ENCODE measurements around the gene GREM2.

- TF ChIP-seq, protein P1, sequence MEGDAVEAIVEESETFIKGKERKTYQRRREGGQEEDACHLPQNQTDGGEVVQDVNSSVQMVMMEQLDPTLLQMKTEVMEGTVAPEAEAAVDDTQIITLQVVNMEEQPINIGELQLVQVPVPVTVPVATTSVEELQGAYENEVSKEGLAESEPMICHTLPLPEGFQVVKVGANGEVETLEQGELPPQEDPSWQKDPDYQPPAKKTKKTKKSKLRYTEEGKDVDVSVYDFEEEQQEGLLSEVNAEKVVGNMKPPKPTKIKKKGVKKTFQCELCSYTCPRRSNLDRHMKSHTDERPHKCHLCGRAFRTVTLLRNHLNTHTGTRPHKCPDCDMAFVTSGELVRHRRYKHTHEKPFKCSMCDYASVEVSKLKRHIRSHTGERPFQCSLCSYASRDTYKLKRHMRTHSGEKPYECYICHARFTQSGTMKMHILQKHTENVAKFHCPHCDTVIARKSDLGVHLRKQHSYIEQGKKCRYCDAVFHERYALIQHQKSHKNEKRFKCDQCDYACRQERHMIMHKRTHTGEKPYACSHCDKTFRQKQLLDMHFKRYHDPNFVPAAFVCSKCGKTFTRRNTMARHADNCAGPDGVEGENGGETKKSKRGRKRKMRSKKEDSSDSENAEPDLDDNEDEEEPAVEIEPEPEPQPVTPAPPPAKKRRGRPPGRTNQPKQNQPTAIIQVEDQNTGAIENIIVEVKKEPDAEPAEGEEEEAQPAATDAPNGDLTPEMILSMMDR (conservative IDR thresholded peaks at IDR 0.05; ENCODE audit: low read depth, low read length) = no peak
- no peak for TF ChIP-seq EZH2 (IDR thresholded peaks at IDR 0.05; ENCODE audit: low read length, unreplicated experiment)
- TF ChIP-seq EZH2phosphoT487 (IDR thresholded peaks at IDR 0.05; ENCODE audit: borderline replicate concordance, low read length) = no peak
These were observed 18.5 kb upstream of the GREM2 start for GRCh38 chr1:240630409-240630808.
